NT2/D1 (cell line): ENCODE measurements around the gene CDK11A.
"Not testable (repeated sequence)": the region's sequence is repeated elsewhere in the genome, so short reads cannot be mapped to it uniquely, and the experiment has no call there.

ENCODE experiments used
- SUZ12 ChIP-seq: IDR thresholded peaks from 2 replicates; pipeline ENCODE4 v1.6.1; 2011; ENCODE audit not compliant: insufficient read length, insufficient read depth; ENCODE audit errors: extremely low read depth
- YY1 ChIP-seq: IDR thresholded peaks from 2 replicates; pipeline ENCODE4 v1.6.1; 2011; ENCODE audit not compliant: insufficient read length, insufficient read depth
- ZNF274 ChIP-seq: IDR thresholded peaks from 2 replicates; pipeline ENCODE4 v1.6.1; 2011; ENCODE audit warnings: mild to moderate bottlenecking, low read depth, low read length

DNA sequence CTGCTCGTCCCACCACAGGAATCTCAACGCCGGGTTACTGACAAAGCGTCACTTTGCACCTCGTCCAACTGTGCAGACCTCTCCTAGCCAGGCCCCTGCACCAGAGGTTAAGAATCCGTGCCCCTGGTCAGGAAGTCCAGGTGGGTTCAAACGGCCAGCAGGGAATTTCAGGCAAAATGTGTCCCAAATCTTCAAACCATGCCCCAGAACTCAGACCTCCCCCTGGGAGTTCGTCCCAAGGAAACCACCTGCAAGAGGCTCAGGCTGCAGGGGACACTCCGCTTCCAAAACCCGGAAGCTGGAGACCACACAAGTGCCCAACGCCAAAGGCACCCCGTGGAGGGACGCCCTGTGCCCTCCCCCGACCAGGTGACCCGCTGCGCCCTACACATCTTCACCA is 32.7 kb downstream of the CDK11A start:
- not testable (repeated sequence) for TF ChIP-seq ZNF274, SUZ12, YY1
